GM12865 (cell line): ENCODE results near the gene CRELD1.

ENCODE experiments used
- DNase-seq: peaks from one replicate; pipeline ENCODE4 v3.0.0; 2010; ENCODE audit warnings: low read depth
- H3K4me3 ChIP-seq: 2 replicates; pipeline ENCODE4 v1.5.1; 2011; ENCODE audit warnings: mild to moderate bottlenecking, low read depth, low read length, control low read depth
- TF ChIP-seq, protein P1 (sequence below): IDR thresholded peaks from 2 replicates; pipeline ENCODE4 v1.5.1; 2011; ENCODE audit warnings: low read length, control low read depth, low read depth, inconsistent platforms; ENCODE audit not compliant: insufficient read depth; ENCODE audit errors: missing control alignments

Gene CRELD1, protein sequence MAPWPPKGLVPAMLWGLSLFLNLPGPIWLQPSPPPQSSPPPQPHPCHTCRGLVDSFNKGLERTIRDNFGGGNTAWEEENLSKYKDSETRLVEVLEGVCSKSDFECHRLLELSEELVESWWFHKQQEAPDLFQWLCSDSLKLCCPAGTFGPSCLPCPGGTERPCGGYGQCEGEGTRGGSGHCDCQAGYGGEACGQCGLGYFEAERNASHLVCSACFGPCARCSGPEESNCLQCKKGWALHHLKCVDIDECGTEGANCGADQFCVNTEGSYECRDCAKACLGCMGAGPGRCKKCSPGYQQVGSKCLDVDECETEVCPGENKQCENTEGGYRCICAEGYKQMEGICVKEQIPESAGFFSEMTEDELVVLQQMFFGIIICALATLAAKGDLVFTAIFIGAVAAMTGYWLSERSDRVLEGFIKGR

DNA sequence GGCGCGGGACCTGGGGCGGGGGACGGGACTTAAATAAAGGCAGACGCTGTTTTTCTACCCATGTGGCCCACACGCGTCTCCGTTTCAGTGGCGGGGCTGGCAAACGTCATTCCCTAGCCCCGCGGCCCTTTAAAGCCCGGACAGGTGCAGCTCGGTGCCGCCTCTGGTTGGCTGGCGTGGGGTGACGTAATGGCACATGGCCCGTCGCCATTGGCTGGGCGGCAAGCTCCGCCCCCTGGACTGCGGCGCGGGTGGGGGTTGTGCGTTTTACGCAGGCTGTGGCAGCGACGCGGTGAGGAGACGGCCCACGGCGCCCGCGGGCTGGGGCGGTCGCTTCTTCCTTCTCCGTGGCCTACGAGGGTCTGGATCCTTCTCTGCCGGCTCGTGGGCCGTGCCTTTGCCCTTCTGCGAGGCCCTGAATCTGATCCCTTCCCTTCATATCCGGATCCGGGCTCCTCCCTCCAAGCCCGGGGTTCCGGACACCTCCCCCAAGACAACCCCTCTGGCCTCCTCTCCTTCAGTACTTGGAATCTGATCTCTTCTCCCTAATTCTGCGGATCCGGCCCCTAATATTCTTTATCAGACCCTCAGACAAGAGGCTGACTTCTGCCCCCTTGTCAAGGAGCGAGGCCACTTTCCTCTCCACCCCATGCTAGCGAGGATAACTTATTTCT lies at the start of gene CRELD1:
Gene CRELD1, plus strand, starts transcription at position 274 of the 674 bp plus-strand sequence. CDS start 605 bp downstream, outside the sequence.
- peak; percentile 97 for DNase-seq
- peak within 1 kb of the TSS; percentile 86 for H3K4me3 ChIP-seq
- TF ChIP-seq, protein P1, sequence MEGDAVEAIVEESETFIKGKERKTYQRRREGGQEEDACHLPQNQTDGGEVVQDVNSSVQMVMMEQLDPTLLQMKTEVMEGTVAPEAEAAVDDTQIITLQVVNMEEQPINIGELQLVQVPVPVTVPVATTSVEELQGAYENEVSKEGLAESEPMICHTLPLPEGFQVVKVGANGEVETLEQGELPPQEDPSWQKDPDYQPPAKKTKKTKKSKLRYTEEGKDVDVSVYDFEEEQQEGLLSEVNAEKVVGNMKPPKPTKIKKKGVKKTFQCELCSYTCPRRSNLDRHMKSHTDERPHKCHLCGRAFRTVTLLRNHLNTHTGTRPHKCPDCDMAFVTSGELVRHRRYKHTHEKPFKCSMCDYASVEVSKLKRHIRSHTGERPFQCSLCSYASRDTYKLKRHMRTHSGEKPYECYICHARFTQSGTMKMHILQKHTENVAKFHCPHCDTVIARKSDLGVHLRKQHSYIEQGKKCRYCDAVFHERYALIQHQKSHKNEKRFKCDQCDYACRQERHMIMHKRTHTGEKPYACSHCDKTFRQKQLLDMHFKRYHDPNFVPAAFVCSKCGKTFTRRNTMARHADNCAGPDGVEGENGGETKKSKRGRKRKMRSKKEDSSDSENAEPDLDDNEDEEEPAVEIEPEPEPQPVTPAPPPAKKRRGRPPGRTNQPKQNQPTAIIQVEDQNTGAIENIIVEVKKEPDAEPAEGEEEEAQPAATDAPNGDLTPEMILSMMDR: no peak

DNA sequence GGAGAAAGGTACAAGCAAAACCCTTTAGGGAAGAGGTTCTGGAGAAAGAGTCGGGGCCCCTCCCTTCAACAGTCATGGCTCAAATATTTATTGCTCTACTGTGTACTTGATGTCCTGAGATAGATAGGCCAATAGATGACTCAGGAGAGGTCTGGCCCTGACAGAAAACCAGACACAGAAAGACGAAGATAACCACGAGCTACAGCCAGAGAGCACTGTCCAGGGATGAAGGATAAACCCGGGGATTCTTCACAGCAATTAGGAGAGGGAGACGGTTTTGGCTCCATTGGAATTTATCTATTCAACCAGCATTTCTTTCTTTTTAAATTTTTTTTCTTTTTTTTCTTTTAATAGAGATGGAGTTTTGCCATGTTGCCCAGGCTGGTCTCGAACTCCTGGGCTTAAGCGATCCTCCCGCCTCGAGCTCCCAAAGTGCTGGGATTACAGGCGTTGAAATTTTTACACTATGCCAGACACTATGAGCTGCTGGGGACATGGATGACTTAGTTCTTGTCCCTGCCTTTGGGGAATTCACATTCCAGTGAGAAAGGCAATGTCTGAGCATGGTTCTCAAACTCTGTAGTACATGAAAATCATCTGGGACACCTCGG lies 49.0 kb upstream of the CRELD1 start:
- no peak for DNase-seq
- TF ChIP-seq, protein P1: no peak
- no peak overlapping the region for H3K4me3 ChIP-seq

DNA sequence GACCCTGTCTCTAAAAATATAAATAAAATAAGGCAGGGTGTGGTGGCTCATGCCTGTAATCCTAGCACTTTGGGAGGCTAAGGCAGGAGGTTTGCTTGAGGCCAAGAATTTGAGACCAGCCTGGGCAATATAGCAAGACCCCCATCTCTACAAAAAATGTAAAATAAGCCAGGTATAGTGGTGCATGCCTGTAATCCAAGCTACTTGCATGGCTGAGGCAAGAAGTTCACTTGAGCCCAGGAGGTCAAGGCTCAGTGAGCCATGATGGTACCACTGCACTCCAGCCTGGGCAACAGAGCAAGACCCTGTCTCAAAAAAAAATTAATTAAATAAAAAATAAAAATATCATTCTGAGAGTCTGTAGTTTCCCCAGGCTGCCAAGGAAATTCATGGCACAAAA lies 47.3 kb upstream of the CRELD1 start:
- TF ChIP-seq, protein P1: no peak
- no peak for DNase-seq
- H3K4me3 ChIP-seq: no peak overlapping the region

DNA sequence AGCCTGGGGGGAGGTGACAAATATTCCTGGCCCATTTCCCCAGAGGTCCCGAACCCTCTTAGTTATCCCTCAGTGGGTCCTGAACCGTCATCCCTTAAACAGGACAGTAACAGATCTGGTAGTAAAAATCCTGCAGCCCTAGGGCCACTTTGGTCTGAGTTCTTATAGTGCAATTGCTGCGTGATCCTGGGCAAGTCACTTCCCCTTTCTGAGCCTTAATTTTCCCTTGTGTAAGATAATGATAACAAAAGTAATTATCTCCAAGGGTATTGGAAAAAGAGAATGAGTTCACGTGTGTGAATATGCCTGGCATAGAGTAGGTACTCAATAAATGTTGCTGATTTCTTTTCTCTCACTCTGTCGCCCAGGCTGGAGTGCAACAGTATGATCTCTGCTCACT lies 46.2 kb upstream of the CRELD1 start:
- DNase-seq: no peak
- H3K4me3 ChIP-seq: no peak overlapping the region
- TF ChIP-seq, protein P1: no peak

DNA sequence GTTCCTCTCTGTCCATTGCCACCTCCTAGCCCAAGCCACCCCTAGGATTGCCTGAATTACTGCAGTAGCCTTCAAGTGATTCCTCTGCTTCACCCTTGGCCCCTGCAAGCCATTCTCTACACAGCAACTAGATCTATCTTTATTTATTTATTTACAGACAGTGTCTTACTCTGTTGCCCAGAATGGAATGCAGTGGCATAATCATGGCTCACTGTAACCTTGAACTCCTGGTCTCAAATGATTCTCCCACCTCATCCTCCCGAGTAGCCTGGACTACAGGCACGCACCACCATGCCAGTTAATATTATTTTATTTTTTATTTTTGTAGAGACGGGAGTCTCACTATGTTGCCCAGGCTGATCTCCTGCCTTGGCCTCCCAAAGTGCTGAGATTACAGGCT lies 45.1 kb upstream of the CRELD1 start:
- no peak overlapping the region for H3K4me3 ChIP-seq
- TF ChIP-seq, protein P1: no peak
- no peak for DNase-seq

DNA sequence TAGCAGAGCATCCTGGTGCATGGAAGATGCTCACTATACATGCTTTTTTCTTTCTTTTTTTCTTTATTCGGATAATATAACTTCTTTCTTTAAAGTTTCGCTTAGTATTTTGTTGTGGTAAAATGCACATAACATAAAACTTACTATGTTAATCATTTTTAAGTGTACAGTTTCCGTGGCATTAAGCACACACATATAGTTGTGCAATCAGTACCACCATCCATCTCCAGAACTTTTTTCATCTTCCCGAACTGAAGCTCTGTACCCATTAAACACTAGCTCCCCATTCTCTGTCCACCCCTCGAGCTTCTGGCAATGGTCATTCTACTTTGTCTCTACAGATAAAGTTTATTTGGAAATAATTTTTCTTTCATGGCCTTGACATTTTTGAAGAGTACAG lies 44.2 kb upstream of the CRELD1 start:
- TF ChIP-seq, protein P1: no peak
- H3K4me3 ChIP-seq: no peak overlapping the region
- DNase-seq: no peak
